GM10248 (cell line): ENCODE measurements around the gene ST6GALNAC2.

ENCODE experiments used
- CTCF ChIA-PET: fragments of 300-600 bp; sonication (Branson Sonifier 250); formaldehyde crosslinking; extraction: SDS; loops from one replicate; lab custom pipeline; 2021; ENCODE audit warnings: antibody characterized with exemption; lab: Yijun Ruan, JAX
- POLR2A ChIA-PET: fragments of 350-650 bp; sonication (Branson Sonifier 250); formaldehyde crosslinking; extraction: SDS; loops from one replicate; lab custom pipeline; 2020; ENCODE audit warnings: antibody characterized with exemption; lab: Yijun Ruan, JAX
- DNase-seq: peaks from one replicate; pipeline ENCODE4 v3.0.0; 2012; ENCODE audit errors: extremely low spot score
- TF ChIP-seq, protein P1 (sequence below): IDR thresholded peaks from 2 replicates; pipeline ENCODE4 v1.5.1; 2012; ENCODE audit warnings: mild to moderate bottlenecking, low read depth; ENCODE audit errors: extremely low read depth, missing control alignments, control extremely low read depth

The ST6GALNAC2 gene

GRCh38 chr17:76531486-76532038 is 54.1 kb downstream of the ST6GALNAC2 start:
- ChIA-PET POLR2A (no interaction called here), CTCF (no interaction called here)
- DNase-seq = no peak
- TF ChIP-seq, protein P1, sequence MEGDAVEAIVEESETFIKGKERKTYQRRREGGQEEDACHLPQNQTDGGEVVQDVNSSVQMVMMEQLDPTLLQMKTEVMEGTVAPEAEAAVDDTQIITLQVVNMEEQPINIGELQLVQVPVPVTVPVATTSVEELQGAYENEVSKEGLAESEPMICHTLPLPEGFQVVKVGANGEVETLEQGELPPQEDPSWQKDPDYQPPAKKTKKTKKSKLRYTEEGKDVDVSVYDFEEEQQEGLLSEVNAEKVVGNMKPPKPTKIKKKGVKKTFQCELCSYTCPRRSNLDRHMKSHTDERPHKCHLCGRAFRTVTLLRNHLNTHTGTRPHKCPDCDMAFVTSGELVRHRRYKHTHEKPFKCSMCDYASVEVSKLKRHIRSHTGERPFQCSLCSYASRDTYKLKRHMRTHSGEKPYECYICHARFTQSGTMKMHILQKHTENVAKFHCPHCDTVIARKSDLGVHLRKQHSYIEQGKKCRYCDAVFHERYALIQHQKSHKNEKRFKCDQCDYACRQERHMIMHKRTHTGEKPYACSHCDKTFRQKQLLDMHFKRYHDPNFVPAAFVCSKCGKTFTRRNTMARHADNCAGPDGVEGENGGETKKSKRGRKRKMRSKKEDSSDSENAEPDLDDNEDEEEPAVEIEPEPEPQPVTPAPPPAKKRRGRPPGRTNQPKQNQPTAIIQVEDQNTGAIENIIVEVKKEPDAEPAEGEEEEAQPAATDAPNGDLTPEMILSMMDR = no peak

- TF ChIP-seq, protein P1 = no peak
- ChIA-PET POLR2A (no interaction called here), CTCF (interaction anchor here (1.9 kb wide), 1 partner anchor 93 kb away, joined by 8 read pairs; no protein-coding TSS in a partner anchor)
- DNase-seq = no peak
These were observed 54.7 kb downstream of the ST6GALNAC2 start for GRCh38 chr17:76530811-76531485.

DNA sequence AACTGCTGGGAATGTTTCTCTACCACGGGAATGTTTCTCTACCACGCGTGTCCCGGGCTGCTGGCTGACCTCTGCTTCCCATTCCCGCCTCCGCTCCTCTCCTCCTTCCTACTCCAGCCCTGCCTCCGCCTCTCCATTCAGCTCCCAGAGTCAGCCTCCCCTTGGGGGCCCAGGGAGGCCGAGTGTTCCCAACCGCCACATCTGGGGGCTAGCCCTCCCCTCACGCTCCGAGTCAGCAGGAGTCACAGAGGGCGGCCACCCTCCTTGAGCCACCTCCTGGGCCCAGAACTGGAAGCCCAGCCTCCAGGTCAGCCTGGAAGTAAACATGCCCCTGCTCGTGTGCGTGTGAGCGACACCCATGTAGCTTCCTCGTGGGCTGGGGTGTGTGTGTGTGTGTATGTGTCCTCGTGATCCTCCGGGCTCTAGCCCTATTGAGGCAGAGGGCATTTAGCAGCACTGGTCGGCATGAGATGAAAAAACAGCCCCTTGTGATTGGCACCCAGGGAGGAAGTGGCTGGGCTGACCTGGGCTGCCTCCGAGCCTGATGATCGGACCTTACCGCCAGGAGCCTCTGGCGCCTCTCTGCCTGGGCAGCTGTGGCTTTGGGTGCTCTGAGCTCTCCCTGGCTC is 55.5 kb downstream of the ST6GALNAC2 start:
- ChIA-PET CTCF (interaction anchor here (1.0 to 1.9 kb wide), 4 partner anchors 17 to 94 kb away, joined by 3 to 8 read pairs (median 3); no protein-coding TSS in a partner anchor), POLR2A (no interaction called here)
- no peak for DNase-seq
- TF ChIP-seq, protein P1 = no peak

DNA sequence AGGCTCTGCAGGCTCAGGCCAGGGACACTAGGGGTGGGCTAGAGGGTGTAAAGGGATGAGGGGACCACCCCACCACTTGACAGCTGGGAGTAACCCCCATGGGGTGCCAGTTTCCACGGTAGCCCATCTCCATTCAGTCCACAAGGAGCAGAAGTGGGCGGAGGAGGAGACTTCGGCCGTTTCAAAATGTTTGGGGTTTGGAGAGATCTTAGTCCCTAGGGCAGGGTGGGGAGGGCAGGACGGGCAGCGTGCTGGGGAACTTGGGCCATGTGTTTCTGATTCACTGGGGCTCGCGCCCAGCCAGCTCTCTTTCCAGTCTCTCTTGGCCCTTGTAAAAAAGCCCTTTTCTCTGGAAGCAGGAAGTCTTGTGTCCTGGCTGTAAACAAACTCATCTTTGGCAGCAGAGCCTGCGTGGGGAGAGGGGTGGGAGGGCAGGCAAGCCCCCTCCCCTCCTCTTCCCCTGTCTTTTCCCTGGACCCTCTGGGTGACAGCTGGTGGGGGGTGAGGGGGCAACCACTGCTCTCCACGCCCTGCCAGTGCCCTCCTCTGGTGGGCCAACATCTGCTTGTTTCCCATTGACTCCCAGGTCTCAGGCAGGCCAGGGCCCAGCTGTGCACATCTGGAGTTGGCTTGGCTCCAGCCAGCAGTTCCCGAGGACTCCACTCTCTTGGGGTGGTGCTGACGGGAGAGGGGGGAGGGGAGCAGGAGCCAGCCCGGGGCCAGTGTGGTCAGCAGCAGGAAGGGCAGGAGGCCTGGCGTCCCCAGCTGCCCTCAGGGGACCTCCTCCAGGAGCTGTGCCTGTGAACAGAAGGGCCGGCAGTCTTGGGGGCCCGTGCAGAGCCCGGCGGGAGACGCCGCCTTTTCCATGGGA is 56.2 kb downstream of the ST6GALNAC2 start:
- ChIA-PET POLR2A (no interaction called here), CTCF (interaction anchor here (1.0 to 2.5 kb wide), 13 partner anchors 11 to 152 kb away, joined by 3 to 23 read pairs (median 5); no protein-coding TSS in a partner anchor)
- no peak for DNase-seq
- TF ChIP-seq, protein P1 = no peak

GRCh38 chr17:76528528-76529223 is 57.0 kb downstream of the ST6GALNAC2 start:
- ChIA-PET CTCF (interaction anchor here (0.9 to 2.5 kb wide), 15 partner anchors 10 to 153 kb away, joined by 3 to 23 read pairs (median 5); no protein-coding TSS in a partner anchor), POLR2A (no interaction called here)
- TF ChIP-seq, protein P1 = no peak
- DNase-seq = no peak
